22Rv1 (cell line): ENCODE data around the gene TRIB2.

Experiments
- ZFX ChIP-seq: fragments of 450-650 bp; IDR thresholded peaks from 2 replicates; pipeline ENCODE4 v1.6.1; 2017; ENCODE audit warnings: antibody characterized with exemption, borderline replicate concordance
- TF ChIP-seq, protein P1 (sequence below): fragments of 450-650 bp; IDR thresholded peaks from 2 replicates; pipeline ENCODE4 v1.5.1; 2017; ENCODE audit warnings: mild to moderate bottlenecking

DNA sequence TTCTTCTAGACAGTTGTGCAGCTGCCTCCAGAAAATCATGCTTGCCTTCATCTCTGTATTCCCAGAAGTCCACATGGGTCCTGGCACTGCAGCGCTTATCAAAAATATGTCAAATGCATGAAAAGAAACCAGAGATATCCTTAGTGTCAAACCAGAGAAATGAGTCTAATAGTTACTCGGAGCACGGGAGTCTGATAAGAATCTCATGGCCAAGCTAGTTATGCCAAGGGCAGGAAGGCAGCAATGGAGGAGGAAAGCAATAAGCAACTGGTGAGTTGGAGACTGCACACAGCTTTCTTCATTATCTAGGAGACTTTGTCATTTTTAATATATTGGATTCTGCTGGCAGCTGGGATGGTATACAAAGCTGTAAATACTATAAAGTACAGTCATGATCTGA lies 38.6 kb downstream of the TRIB2 start:
- TF ChIP-seq, protein P1, sequence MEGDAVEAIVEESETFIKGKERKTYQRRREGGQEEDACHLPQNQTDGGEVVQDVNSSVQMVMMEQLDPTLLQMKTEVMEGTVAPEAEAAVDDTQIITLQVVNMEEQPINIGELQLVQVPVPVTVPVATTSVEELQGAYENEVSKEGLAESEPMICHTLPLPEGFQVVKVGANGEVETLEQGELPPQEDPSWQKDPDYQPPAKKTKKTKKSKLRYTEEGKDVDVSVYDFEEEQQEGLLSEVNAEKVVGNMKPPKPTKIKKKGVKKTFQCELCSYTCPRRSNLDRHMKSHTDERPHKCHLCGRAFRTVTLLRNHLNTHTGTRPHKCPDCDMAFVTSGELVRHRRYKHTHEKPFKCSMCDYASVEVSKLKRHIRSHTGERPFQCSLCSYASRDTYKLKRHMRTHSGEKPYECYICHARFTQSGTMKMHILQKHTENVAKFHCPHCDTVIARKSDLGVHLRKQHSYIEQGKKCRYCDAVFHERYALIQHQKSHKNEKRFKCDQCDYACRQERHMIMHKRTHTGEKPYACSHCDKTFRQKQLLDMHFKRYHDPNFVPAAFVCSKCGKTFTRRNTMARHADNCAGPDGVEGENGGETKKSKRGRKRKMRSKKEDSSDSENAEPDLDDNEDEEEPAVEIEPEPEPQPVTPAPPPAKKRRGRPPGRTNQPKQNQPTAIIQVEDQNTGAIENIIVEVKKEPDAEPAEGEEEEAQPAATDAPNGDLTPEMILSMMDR = no peak
- TF ChIP-seq ZFX = no peak
